Vagina (tissue), 2 donors: ENCODE data around the gene FAM222A.

Experiments used
- POLR2A ChIP-seq, 2 donors: fragments of 450-650 bp; IDR thresholded peaks; one replicate each; pipeline ENCODE4 v1.6.1; 2017; ENCODE audit warnings: antibody characterized with exemption in 2 of 2, mild to moderate bottlenecking in 2 of 2, moderate library complexity in 2 of 2
- POLR2AphosphoS5 ChIP-seq, 2 donors: sonication (generic); formaldehyde crosslinking; IDR thresholded peaks; one replicate each; pipeline ENCODE4 v1.9.0; 2017; ENCODE audit warnings: antibody characterized with exemption in 2 of 2, mild to moderate bottlenecking in 2 of 2, low read depth in 1 of 2; ENCODE audit not compliant: insufficient read depth in 1 of 2
- TF ChIP-seq, protein P1 (sequence below), 3 experiments: fragments of 450-650 bp in 2 of 3; fragments of 200-600 bp in 1 of 3; sonication (generic) in 1 of 3; IDR thresholded peaks; one replicate each; pipeline ENCODE4 v1.5.1; 2017 to 2019; ENCODE audit warnings: antibody characterized with exemption in 3 of 3, mild to moderate bottlenecking in 2 of 3, moderate library complexity in 2 of 3

- TF ChIP-seq, protein P1, sequence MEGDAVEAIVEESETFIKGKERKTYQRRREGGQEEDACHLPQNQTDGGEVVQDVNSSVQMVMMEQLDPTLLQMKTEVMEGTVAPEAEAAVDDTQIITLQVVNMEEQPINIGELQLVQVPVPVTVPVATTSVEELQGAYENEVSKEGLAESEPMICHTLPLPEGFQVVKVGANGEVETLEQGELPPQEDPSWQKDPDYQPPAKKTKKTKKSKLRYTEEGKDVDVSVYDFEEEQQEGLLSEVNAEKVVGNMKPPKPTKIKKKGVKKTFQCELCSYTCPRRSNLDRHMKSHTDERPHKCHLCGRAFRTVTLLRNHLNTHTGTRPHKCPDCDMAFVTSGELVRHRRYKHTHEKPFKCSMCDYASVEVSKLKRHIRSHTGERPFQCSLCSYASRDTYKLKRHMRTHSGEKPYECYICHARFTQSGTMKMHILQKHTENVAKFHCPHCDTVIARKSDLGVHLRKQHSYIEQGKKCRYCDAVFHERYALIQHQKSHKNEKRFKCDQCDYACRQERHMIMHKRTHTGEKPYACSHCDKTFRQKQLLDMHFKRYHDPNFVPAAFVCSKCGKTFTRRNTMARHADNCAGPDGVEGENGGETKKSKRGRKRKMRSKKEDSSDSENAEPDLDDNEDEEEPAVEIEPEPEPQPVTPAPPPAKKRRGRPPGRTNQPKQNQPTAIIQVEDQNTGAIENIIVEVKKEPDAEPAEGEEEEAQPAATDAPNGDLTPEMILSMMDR (IDR thresholded peaks at IDR 0.05) = no peak
- TF ChIP-seq POLR2AphosphoS5 (IDR thresholded peaks at IDR 0.05; ENCODE audit: insufficient read depth in 1 of 2, low read depth in 1 of 2) (no peak), POLR2A (IDR thresholded peaks at IDR 0.05) (no peak)
Observed at GRCh38 chr12:109697270-109697553, 16.4 kb upstream of the FAM222A start.
